ENCODE data around the gene RERE.

GRCh38 chr1:8415526-8416278 is 401.7 kb downstream of the RERE start:
- TF ChIP-seq CTCF (IDR thresholded peaks at IDR 0.05; ENCODE audit: poor library complexity) (no peak), EZH2phosphoT487 (IDR thresholded peaks at IDR 0.05; ENCODE audit: low read depth, severe bottlenecking, unreplicated experiment) (peak; percentile 61), EZH2 (IDR thresholded peaks at IDR 0.05; ENCODE audit: borderline replicate concordance) (no peak)

All from hepatocyte (in vitro differentiated cells).